ENCODE measurements around the gene PRKD3. TPM values are rescaled to one million over a fixed set of nuclear protein-coding genes. Genes with fewer than 3 reads are reported as not detected.

The PRKD3 gene
- total and polyA plus RNA-seq, 10 of the 15 experiments (the other 5 are each of a cell fraction or from before 2014, with no cell fraction given): 3.3 to 14.9 (median 7.9) TPM

- SMC1A ChIA-PET (ENCODE audit: uncharacterized antibody, unreplicated experiment): interaction anchor here (0.7 kb wide), 1 partner anchor 66 kb away, joined by 3 read pairs; no protein-coding TSS in a partner anchor
- H3K9me3 ChIP-seq (replicated peaks; ENCODE audit: control insufficient read depth, insufficient read depth, low read length): no peaks in the 10 kb centered on the region; the same call in 2 of the 3 replicates
- RAD21 ChIA-PET (ENCODE audit: unreplicated experiment): no interaction called here
- CTCF ChIA-PET: interaction anchor here (1.1 kb wide), 1 partner anchor 14 kb away, joined by 3 read pairs; no protein-coding TSS in a partner anchor
- WGBS (ENCODE audit: insufficient coverage, insufficient replicate concordance, low lambda C conversion rate, missing lambda C conversion rate): 94% methylated on average over 4 of the region's 4 CpGs
- no peak overlapping the region for H3K9ac ChIP-seq (ENCODE audit: control insufficient read depth, insufficient read depth, low read length)
- H3K27me3 ChIP-seq (replicated peaks in 1 of 2; ENCODE audit: control insufficient read depth in 2 of 2, insufficient read depth in 2 of 2, low read length in 1 of 2): no peaks in the 10 kb centered on the region
- intact Hi-C loops (cut with micrococcal nuclease; ENCODE audit: unreplicated experiment) (no loop called here), in situ Hi-C loops (cut with MboI) (no loop called here)
- no peak overlapping the region for H3K4me3 ChIP-seq
- no peaks in the 10 kb centered on the region for H3K36me3 ChIP-seq (ENCODE audit: control insufficient read depth in 2 of 2, insufficient read depth in 2 of 2, low read length in 1 of 2)
- ATAC-seq (no peak), FAIRE-seq (peak; percentile 23), DNase-seq (ENCODE audit: low read depth, low spot score) (no peak)
- no peaks in the 10 kb centered on the region for H3K79me2 ChIP-seq (ENCODE audit: control insufficient read depth, insufficient read depth, low read length)
- POLR2A ChIA-PET: interaction anchor here (0.6 kb wide), 1 partner anchor 74 kb away, joined by 3 read pairs; no protein-coding TSS in a partner anchor
- no peak overlapping the region for H3K4me2 ChIP-seq (ENCODE audit: control insufficient read depth, insufficient read depth)
- no peak overlapping the region for H2AFZ ChIP-seq (ENCODE audit: control insufficient read depth, low read depth, low read length)
- no peaks in the 10 kb centered on the region for H4K20me1 ChIP-seq (ENCODE audit: control insufficient read depth, insufficient read depth)
- BruUV-seq (replicated peaks): no TSS peak
- no peak overlapping the region for H3K27ac ChIP-seq (ENCODE audit: control insufficient read depth, insufficient read depth)
- H3K4me1 ChIP-seq (ENCODE audit: control insufficient read depth, insufficient read depth, low read length): no peaks in the 10 kb centered on the region
- TF ChIP-seq RB1 (IDR thresholded peaks at IDR 0.05; ENCODE audit: borderline replicate concordance) (no peak), YBX1 (IDR thresholded peaks at IDR 0.05) (no peak), CBX3 (IDR thresholded peaks at IDR 0.05; ENCODE audit: borderline replicate concordance, low read depth) (no peak), EED (IDR thresholded peaks at IDR 0.05; ENCODE audit: low read depth) (no peak), SKIL (IDR thresholded peaks at IDR 0.05; ENCODE audit: low read depth, poor library complexity, severe bottlenecking) (no peak), ZNF622 (IDR thresholded peaks at IDR 0.05) (no peak), MLLT1 (IDR thresholded peaks at IDR 0.05) (no peak), ETV6 (conservative IDR thresholded peaks at IDR 0.05 in 1 of 2, IDR thresholded peaks at IDR 0.05 in 1 of 2; ENCODE audit: borderline replicate concordance in 1 of 2, low read depth in 1 of 2) (no peak), SMARCA5 (IDR thresholded peaks at IDR 0.05) (no peak), GATAD2B (conservative IDR thresholded peaks at IDR 0.05; ENCODE audit: low read depth) (no peak), ZNF207 (IDR thresholded peaks at IDR 0.05; ENCODE audit: borderline replicate concordance) (no peak), SMAD5 (IDR thresholded peaks at IDR 0.05; ENCODE audit: low read depth) (no peak), PRDM15 (CRISPR knock-in tag; IDR thresholded peaks at IDR 0.05) (no peak)
Observed at GRCh38 chr2:37300578-37300977, 24.1 kb downstream of the PRKD3 start.
